ENCODE measurements around the gene INTS7. TPM values are rescaled to one million over a fixed set of nuclear protein-coding genes. Genes with fewer than 3 reads are reported as not detected.

INTS7 gene
- total and polyA plus RNA-seq, 10 donors: 5.4 to 16.5 (median 12.3) TPM

GRCh38 chr1:211968200-211968834 is 67.0 kb downstream of the INTS7 start:
- WGBS, 5 donors: 87 to 92% (median 89%) methylated on average over 4 of the region's 4 CpGs
- Histone ChIP-seq H3K4me3 (no peak overlapping the region), H3K4me1 (no peaks in the 10 kb centered on the region), H3K27me3 (replicated peaks in 1 of 7) (no peaks in the 10 kb centered on the region), H3K9me3 (no peaks in the 10 kb centered on the region), H3K27ac (no peak overlapping the region), H3K36me3 (peaks cover 0 to 66% (median 6%) of the 10 kb centered on the region in 6 donors)
- DNase-seq: no peak
- TF ChIP-seq POLR2A (IDR thresholded peaks at IDR 0.05) (no peak), POLR2AphosphoS5 (IDR thresholded peaks at IDR 0.05) (no peak), CTCF (IDR thresholded peaks at IDR 0.05 in 8 of 11, conservative IDR thresholded peaks at IDR 0.05 in 3 of 11) (no peak)
- intact Hi-C loops (cut with DNase I; ENCODE audit: low total_unique reads): no loop called here

GRCh38 chr1:211967704-211968103 is 67.7 kb downstream of the INTS7 start:
- Histone ChIP-seq H3K27me3 (replicated peaks in 1 of 7) (no peaks in the 10 kb centered on the region), H3K4me3 (no peak overlapping the region), H3K27ac (no peak overlapping the region), H3K36me3 (peaks cover 0 to 60% (median 6%) of the 10 kb centered on the region in 6 donors), H3K9me3 (no peaks in the 10 kb centered on the region), H3K4me1 (no peaks in the 10 kb centered on the region)
- intact Hi-C loops (cut with DNase I; ENCODE audit: low total_unique reads): no loop called here
- DNase-seq: no peak
- TF ChIP-seq POLR2AphosphoS5 (IDR thresholded peaks at IDR 0.05): no peak
- no peak for TF ChIP-seq POLR2A (IDR thresholded peaks at IDR 0.05)
- TF ChIP-seq CTCF (IDR thresholded peaks at IDR 0.05 in 8 of 11, conservative IDR thresholded peaks at IDR 0.05 in 3 of 11): no peak
- 91 to 96% (median 92%) methylated on average over 3 of the region's 3 CpGs for WGBS, 5 donors

GRCh38 chr1:211965108-211965805 is 70.1 kb downstream of the INTS7 start:
- peaks cover 0 to 61% (median 2%) of the 10 kb centered on the region in 6 donors for H3K36me3 ChIP-seq
- intact Hi-C loops (cut with DNase I; ENCODE audit: low total_unique reads): no loop called here
- 69 to 83% (median 76%) methylated on average over 8 of the region's 8 CpGs for WGBS, 5 donors
- H3K27me3 ChIP-seq (replicated peaks in 1 of 7): no peaks in the 10 kb centered on the region
- no peak overlapping the region for H3K27ac ChIP-seq
- TF ChIP-seq CTCF (IDR thresholded peaks at IDR 0.05 in 8 of 11, conservative IDR thresholded peaks at IDR 0.05 in 3 of 11) (no peak), POLR2AphosphoS5 (IDR thresholded peaks at IDR 0.05) (no peak), POLR2A (IDR thresholded peaks at IDR 0.05) (no peak)
- no peak for DNase-seq
- no peak overlapping the region for H3K4me3 ChIP-seq
- H3K4me1 ChIP-seq: no peaks in the 10 kb centered on the region
- H3K9me3 ChIP-seq: no peaks in the 10 kb centered on the region

GRCh38 chr1:211959680-211960079 is 75.7 kb downstream of the INTS7 start:
- no peak overlapping the region for H3K4me3 ChIP-seq
- DNase-seq: no peak
- no peak overlapping the region for H3K27ac ChIP-seq
- peaks cover 0 to 48% (median 10%) of the 10 kb centered on the region in 6 donors for H3K36me3 ChIP-seq
- 96 to 100% (median 99%) methylated on average over 11 of the region's 11 CpGs for WGBS, 5 donors
- intact Hi-C loops (cut with DNase I; ENCODE audit: low total_unique reads): no loop called here
- H3K9me3 ChIP-seq: no peaks in the 10 kb centered on the region
- no peaks in the 10 kb centered on the region for H3K4me1 ChIP-seq
- H3K27me3 ChIP-seq (replicated peaks in 1 of 7): no peaks in the 10 kb centered on the region
- no peak for TF ChIP-seq POLR2AphosphoS5 (IDR thresholded peaks at IDR 0.05)
- TF ChIP-seq CTCF (IDR thresholded peaks at IDR 0.05 in 8 of 11, conservative IDR thresholded peaks at IDR 0.05 in 3 of 11): no peak
- TF ChIP-seq POLR2A (IDR thresholded peaks at IDR 0.05): no peak
